HuH-7.5 (cell line): ENCODE measurements around the gene APOA4.

ENCODE experiments used
- DNase-seq: peaks from one replicate; pipeline ENCODE4 v3.0.0; 2011; ENCODE audit warnings: low spot score

The APOA4 gene

DNA sequence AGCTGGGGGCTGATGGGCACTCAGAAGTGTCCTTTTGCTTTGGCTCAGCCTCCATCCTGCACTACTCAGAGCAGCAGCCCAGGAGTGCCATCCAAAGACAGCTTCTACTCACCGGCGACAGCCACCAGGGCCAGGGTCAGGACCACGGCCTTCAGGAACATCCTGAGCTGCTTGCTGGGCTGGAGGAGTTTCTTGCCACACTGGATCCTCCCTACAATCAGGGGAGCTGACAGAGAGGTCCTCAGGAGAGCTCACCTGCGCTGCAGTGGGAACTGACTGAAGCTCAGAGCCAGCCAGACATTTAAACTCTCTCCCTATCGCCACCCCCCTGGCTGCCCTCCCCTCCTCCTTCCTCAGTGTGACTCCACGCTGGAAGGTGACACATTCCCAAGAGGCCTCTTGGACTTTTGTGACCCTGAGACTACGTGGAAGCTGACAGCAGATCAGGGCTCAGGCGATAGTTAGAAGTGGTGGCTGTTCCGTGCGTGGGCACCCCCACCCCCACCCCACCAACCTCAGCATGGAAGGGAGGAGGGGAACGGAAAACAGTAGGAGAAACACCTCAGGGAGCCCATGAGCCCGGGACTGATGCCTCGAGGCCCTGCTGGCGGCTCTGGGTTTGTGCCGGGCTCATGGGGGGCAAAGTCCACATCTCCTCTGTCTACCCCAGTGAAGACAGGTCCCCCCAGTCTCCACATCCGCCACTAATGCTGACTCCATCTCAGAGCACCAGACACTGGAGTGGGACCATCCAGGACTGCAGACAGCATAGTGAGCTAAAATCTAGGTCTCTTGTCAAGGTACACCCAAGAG, at the start of gene APOA4:
Gene APOA4, minus strand, starts transcription at position 274 of the 813 bp plus-strand sequence. Its CDS starts 113 bp downstream, at position 161.
- DNase-seq = no peak

DNA sequence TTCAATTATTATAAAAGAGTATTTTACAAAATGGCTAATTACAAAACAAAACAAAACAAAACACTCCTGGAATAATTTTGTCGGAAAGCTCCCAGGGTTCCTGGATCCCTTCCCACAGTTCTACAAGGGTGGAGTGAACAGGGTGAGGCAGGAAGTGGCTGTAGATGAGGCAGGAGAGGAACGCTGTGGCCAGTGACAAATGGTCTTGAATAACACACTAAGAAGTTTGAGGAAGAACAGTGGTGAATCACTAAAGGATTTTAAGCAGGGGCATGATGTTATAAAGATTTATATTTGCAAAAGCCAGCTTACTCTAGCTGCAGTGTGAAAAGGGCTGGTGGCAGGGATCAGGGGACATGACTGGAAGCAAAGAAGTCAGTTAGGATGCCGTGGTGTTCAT, 48.1 kb upstream of the APOA4 start:
- DNase-seq = no peak

DNA sequence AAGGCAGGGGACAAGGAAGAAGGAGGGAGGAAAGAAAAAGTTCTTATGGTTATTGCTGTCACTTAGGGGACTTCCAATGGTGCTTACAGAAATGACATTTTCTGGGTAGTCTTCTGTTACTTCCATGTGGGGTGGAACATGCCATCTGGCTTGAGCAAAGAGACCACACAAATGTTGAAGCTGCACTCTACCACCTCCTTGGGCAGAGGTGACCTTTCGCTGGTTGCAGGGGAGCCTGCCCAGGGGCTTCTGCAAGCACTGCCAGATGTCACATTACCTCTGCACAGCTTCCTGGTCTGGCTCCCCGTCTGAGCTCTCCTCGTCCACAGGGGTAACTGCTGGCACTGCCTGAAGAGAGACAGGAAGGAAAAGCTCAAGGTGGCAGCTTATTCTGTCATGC, 47.0 kb upstream of the APOA4 start:
- DNase-seq = no peak

DNA sequence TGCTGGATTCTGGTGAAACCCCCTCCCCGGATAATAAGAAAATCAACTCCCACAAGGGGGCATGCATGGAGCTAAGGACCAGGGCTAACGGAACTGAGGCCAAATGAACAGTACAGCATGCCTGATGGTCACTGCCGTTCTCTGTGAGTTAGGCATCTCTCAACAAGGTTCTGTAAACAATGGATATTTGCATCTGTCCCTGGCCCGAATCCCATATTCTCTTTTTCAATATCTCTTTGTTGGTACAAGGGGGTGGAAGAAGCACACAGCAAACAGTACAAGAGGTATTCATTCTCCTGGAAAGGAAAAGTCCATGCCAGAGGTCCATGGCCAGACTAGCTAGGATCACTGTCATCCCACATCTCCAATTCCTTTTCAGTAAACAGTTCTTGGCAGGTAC, 46.5 kb upstream of the APOA4 start:
- no peak for DNase-seq

DNA sequence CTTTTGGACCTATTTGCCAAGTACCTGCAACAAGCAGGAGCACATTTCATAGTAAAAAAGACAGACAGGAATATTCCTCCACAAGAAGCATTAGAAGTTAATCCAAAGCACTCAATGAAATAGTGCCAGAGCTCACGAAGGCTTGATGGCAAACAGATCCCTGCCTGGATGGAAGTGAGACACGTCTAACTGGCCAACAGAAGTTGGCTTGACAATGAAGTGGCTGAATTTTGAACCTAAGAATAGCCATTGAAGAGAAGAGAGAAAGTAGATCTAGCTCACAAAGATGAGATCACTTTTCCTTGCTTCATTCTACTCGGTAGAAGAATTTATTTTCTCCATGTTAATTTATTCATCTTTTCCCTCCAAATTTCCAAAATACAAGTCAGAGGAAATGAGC, 45.0 kb upstream of the APOA4 start:
- DNase-seq = no peak

DNA sequence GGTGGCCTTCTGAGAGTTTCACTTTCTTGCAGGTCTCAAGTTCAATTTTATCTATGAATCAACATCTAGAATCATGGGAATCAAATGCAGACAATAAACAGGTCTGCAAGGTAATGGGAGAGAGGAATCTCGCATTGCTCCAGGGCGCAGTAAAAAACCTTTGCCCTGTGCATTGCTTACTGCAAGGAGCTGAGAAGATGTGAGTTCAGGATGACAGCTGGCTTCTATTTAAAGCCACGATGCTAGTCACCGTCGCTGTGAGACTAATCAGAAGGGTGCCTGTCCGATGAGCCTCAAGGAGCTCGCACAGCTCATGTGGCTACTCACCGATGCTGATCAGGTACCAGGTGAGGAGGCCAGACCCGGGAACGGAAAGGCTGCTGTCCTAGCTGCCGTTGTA, 44.5 kb upstream of the APOA4 start:
- no peak for DNase-seq

DNA sequence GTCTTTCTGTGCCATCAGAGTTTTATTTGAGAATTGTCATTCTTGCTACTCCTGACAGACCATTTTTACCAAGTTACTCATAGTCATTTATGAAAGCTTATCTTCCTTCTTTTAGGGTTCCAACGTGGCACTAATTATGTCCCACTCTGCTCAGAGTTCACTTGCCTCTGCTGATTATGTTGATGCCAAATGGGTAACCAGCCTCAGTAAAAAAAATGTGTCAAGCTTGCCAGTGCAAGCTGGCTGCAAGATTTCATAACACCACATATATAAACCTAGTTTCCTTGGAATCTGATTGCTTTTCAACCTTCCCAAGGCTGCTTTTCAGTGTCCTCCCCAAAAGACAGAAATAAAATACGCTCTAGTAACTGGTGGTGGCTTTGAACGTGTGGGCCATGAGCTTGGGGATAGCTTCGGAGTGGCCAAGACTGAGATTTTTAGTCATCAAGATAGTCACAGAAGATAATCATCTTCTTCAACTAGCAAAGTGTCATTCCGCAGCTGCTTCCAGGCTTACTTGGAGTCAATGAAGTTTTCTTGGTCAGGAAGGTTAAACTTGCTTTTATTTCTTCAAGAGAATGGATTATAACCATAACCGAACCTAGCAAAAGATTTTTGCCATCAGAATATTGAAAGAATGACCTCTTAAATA, 43.8 kb upstream of the APOA4 start:
- DNase-seq = no peak

DNA sequence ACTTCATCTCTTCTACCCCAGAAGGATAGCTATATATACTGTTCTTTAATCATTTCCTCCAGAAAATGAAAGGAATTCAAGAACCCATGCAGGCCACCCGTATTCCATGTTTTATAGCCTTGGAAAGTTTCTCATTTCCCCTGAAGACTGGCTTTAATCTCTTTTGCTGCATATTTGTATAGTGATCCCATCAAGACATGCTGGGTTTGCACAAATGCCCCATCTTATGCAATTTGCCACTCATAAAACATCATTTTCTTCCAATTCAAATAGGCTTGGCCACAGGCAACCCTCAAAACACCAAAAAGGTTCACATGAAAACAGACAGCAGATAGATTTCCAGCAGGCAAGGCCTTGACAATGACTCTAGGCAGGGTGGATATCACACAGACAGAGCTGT, 42.6 kb upstream of the APOA4 start:
- no peak for DNase-seq

DNA sequence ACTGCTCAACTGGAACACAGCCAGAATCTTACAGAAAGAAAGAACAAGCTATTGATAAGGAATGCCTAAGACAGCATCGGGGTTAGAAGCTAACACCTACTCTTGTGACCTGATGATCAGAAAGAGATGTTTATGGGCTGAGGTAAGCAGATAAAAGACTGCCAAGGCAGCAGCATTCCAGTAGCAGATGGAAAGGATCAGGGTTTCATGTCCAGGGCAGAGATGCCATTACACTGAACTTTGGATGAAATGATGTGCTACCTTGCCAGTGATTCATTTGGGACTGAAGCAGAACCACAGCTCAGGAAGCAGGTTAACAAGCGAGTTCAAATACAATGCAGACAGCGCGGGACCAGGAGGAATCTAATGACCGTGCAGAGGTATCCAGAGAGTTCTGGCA, 41.4 kb upstream of the APOA4 start:
- no peak for DNase-seq

DNA sequence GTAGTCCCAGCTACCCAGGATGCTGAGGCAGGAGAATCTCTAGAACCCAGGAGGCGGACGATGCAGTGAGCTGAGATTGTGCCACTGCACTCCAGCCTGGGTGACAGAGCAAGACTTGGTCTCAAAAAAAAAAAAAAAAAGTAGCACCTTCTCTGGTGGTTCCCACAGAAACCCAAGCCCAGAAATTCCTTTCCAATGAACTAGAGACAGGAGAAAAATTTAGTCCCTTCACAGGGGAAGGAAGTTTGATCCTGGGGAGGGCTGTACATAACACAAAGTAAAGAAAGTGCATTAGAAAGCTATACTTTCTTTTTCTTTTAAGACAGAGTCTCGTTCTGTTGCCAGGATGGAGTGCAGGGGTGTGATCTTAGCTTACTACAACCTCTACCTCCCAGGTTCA, 39.8 kb upstream of the APOA4 start:
- no peak for DNase-seq

DNA sequence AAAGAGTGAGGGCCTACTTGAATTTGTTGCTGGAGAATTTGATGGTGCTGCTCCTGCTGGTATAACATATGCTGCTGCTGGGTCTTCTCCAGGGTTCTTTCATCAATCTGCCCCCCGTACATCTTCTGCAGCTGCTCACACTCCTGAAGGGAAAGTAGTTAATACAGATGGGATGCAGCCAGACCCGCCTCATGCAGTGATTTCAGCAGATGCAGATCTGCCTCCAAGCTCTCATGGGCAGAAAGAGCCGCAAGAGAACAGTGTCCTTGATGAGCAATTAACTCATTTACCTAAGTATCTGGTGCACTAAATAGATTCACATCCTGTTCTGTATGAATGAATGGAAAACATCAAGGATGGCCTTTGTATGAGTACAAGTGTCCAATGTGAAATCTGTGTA, 39.1 kb upstream of the APOA4 start:
- no peak for DNase-seq

DNA sequence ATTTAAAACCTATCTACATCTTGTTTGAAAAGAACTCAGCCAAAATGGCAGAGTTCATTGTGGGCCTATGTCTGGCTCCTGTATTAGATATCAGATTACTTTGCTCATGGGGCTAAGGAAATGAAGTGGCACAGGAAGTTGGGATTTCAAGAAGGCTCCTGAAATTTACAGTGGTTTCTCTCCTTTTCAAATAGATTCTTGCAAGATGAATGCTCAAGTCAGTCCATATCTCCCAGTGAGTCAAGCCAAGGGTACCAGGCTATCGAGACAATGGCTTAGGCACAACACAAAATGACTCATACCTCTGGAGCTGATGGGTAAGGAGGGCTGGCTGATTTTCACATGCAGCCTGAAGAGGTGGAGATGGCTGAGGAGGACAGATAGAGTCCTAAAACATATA, 38.4 kb upstream of the APOA4 start:
- DNase-seq = no peak

DNA sequence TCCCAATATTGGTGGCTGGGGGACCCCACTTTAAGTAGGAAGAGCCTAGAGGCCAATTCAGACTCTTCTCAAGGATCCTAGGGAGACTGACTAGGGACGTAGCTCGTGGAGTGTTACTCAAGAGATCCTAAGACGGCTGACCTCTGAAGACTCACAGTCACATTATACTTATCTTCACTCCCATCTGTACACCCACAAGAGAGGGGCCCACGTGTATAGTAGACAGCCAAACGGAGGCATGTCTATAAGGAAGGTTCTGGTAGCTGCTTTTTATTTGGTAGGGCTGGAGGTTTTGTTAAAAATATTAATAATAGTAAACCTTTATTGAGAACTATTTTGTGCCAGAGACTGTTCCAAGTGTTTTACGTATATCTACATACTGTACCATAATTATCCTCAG, 37.2 kb upstream of the APOA4 start:
- DNase-seq = no peak

DNA sequence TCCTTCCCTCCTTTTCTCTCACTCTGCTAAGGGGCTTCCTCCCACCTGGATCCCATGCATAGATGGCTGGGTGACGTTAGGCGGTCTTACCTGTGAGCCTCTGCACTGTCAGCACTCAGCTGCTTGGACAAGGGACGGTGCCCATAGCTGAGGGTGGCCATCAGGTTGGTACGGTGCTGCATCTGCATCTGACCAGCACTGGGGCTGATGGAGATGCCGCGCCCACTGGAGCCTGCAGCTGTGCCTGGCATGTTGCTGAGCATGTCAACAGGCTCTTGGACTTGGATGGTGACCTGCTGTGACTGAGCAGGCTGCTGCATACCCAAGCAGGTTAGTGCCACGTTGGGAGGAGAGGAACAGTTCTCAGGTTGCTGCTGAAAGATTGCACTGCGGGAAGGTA, 36.1 kb upstream of the APOA4 start:
- DNase-seq = no peak

DNA sequence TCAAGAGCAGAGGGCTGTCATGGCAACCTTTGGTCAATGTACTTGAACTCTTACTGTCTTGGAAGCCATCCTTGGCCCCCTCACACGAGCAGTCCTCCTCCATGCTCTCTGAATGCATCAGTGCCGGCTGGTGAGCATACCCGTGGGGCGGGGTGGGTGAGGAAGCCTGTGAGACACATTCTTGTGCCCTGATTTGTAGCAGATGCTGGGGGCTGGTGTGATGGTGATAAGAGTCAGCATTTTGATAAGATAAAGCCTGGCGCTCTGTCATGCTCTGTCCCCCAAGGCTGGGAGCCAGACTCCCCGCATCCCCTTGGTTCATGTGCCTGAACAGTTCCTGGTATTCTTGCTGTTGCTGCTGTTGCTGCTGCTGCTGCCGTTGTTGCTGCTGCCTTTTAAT, 34.8 kb upstream of the APOA4 start:
- DNase-seq = no peak

DNA sequence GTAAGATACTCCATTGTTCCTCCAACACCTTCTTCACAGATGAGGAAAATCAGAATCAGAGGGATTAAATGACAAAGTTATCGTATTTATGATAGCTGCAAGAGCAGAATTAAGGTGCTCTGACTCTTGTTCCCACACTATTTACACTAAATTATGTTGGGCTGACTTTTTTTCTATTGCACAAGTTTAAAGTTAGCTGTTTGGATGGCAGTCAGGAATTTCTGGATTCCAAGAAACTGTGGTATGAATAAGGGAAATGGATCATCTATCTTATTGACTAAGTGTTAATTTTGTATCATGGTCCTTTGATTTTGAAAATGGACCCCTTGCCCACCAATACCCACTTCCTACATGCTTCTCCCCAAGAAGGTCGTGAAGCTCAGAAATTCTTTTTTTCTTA, 34.2 kb upstream of the APOA4 start:
- DNase-seq = no peak

DNA sequence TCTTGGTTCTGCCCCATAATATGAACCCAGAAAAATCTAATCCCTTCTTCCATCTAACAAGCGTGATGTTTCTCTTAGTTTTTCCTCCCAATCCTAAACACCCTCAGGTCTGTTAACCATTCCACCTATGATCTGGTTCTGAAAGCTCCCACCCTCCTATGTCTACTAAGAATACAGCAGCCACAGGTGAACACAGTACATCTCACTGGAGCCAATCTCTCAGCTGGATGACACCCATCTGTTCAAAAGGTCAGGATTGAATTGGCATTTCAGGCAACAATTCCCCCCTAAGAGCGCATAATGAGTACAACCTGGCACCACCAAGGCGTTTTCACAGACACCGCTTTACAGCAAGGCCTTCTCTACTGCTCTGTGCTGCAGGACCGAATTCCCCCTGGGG, 33.3 kb upstream of the APOA4 start:
- DNase-seq = no peak

DNA sequence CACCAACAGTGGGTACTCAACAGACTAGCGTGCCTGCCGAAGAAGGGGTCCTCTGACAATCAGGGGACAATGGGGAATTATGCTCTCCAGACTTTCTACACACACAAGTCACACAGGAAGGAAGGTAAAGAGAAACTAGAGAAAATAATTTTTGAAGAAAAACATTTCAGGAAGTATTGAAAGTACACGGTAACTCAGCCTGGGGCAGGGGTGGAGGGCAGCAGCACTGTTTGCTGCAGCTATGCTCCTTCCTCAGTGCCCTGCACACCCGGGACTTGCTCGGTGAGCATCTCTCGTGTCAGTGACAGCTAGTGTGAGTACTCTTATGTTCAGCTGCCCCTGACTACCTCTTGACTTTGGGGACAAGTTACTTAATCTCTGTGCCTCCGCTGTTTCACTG, 32.3 kb upstream of the APOA4 start:
- no peak for DNase-seq

DNA sequence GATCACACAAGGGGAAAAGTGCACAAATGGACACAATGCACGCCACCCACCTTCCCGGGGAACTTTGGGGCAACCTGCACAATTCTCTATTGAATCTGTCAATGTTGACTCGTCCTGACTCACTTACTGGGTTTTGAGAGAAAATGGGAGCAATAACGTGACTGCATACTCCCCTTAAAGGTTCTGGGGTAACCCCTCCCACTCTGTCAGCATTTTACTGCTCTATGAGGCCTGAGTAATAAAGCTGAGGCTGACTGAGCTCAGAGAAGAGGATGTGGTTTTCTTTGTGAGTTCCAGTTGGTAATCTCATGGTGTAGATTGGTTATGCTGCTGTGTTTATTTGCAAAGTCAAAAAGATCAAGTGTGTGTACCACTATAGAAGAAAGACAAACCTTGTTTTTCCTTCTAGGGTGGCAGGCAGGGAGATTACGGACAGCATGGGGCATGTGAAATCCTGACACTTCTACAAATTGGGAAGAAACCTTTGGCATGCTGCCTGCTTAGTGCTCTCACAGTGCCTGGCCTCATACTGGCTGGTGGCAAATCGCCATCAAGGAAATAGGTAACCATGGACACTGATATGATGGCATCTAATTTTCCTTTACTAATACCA, 30.5 kb upstream of the APOA4 start:
- no peak for DNase-seq

DNA sequence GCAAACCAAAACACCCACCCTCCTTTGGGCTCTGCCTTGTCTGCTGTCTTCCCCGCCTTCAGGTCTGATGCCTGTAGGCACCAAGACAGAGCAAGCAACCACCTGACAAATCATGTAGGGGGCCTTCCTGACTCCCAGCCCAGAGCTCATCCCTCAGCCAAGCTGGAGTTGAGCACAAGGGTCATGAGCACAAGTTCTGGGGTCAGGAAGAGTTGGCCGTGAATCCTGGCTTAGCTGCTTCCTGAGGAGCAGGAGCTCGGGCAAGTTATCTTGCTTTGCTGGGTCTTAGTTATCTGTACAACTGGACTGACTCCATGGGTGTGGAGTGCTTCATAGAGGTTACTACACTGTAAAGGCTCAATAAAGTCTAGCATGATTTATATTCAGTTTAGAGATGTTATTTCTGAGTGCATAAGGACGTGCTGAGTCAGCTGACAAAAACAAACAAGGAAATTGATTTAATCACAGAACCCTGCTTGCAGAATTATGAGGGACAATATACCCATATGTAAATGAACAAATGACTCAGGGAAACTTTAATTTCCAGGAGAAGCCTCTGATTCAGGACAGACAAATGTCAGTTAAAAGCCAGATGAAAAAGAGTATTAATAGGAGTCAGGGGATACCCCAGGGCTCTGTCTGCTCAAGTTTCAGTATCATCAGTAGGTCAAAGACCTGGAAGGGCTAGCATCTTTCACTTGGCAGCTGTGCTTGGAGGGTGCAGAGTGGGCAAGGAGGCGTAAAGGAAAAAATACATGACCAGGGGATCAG, 29.3 kb upstream of the APOA4 start:
- DNase-seq = no peak

DNA sequence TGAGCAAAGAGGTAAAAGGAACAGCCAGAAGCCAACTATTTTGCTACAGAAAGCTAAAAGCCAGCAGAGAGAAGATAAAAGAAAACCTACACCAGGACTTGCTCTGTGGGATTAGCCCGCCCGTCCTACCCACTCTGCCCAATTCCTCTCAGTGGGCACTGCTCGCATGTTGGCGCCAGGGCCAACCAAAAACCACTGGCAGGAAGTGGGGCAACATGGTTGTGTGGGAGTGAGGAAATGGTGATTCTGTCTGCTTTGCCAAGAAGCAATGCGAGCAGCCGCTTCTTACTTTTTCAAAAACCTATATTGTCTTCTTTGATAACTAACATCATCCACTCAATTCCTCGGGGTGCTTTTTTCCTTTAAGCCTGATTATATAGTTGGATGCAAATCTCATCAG, 28.5 kb upstream of the APOA4 start:
- no peak for DNase-seq

DNA sequence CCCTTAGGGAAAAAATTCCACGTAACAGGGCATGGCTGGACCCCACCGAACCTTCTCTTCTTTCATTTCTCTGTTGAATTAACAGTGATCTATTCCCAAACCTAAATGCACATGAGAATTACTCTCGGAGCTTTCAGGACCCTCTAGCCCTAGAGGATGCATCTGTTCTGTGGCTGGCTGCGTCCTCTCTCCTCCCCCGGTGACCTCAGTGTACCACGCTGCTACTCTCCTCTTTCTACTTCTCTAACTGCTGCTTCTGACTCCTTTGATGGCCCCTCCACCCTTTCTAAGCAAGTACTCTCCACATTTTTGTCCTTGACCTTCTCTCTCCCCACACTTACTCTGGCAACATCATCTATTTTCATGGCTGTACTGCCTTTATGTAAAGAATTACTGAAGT, 26.4 kb upstream of the APOA4 start:
- DNase-seq = no peak

DNA sequence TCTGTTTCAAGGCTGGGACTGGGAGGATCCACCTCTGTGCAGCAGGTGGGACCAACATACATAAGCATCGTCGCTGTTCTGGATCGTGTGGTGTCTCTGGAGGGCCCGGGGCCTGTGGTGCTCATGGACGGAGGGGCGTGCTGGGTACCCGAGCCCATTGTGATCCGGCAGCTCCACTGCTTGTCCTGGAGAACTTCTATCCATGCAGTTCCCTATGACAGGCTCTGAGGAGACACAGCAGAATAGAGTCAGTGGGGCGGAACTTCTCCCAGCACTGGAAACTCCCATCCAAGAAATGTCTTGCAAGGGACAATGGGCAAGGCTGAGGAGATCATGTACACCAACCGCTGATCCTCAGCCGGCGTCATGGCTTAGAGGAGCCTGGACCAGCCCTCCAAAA, 26.0 kb upstream of the APOA4 start:
- DNase-seq = no peak
